Measurements from ENCODE around the gene COL15A1. TPM values are rescaled to one million over a fixed set of nuclear protein-coding genes. Genes with fewer than 3 reads are reported as not detected.

Gene COL15A1
- total and polyA plus RNA-seq, 2 of the 8 experiments (the other 6 are each of a cell fraction or from before 2014, with no cell fraction given), result 0.12 to 0.15 TPM

GRCh38 chr9:99026956-99027298 is 83.2 kb downstream of the COL15A1 start:
- DNase-seq (ENCODE audit: low read depth in 1 of 2, low spot score in 2 of 2) (no peak), FAIRE-seq (no peak)
- Histone ChIP-seq H3K79me2 (ENCODE audit: control insufficient read depth in 1 of 2, insufficient read depth in 2 of 2, low read length in 2 of 2) (no peaks in the 10 kb centered on the region), H3K18ac (ENCODE audit: extremely low read depth, low read length) (no peak overlapping the region), H3K4me1 (replicated peaks in 1 of 4; ENCODE audit: control insufficient read depth in 3 of 4, insufficient read depth in 4 of 4, low read length in 3 of 4) (no peaks in the 10 kb centered on the region), H3K27ac (ENCODE audit: low read depth, low read length) (no peak overlapping the region), H2BK120ac (replicated peaks; ENCODE audit: low read depth, low read length) (no peak overlapping the region), H3K4me3 (ENCODE audit: extremely low read depth in 1 of 4, insufficient read depth in 2 of 4, low read depth in 3 of 4, low read length in 4 of 4) (no peak overlapping the region), H2BK5ac (ENCODE audit: low read depth, low read length) (no peak overlapping the region), H4K91ac (replicated peaks; ENCODE audit: insufficient read length, low read length) (no peak overlapping the region), H3K4ac (replicated peaks; ENCODE audit: insufficient read length, low read depth, low read length) (no peak overlapping the region), H3K23ac (ENCODE audit: insufficient read length) (no peak overlapping the region), H3K14ac (ENCODE audit: insufficient read length) (no peak overlapping the region), H3K56ac (replicated peaks; ENCODE audit: insufficient read length, low read depth, low read length) (no peak overlapping the region), H2BK15ac (ENCODE audit: low read length) (no peak overlapping the region), H2BK20ac (ENCODE audit: low read length) (no peak overlapping the region), H2BK12ac (ENCODE audit: low read depth, low read length) (no peak overlapping the region), H2AFZ (ENCODE audit: low read length) (no peak overlapping the region), H3K36me3 (ENCODE audit: control insufficient read depth in 2 of 4, insufficient read depth in 4 of 4, low read length in 3 of 4) (no peaks in the 10 kb centered on the region), H4K8ac (ENCODE audit: extremely low read depth, insufficient read depth, low read length) (no peak overlapping the region), H3K9ac (replicated peaks in 1 of 4; ENCODE audit: extremely low read depth in 1 of 4, low read depth in 3 of 4, low read length in 3 of 4) (no peak overlapping the region), H3K23me2 (ENCODE audit: low read depth, low read length) (no peaks in the 10 kb centered on the region), H3K9me3 (ENCODE audit: insufficient read depth in 2 of 2, low read depth in 1 of 2, low read length in 1 of 2) (no peaks in the 10 kb centered on the region), H3K4me2 (ENCODE audit: insufficient read depth in 1 of 2, low read depth in 2 of 2, low read length in 2 of 2) (no peak overlapping the region), H3K79me1 (ENCODE audit: low read depth, low read length) (0 out of 2 replicates have a peak, but pooled peaks cover 2% of the 10 kb centered on the region), H2AK5ac (ENCODE audit: low read depth, low read length) (no peak overlapping the region), H3K27me3 (replicated peaks in 1 of 4; ENCODE audit: control insufficient read depth in 3 of 4, extremely low read depth in 1 of 4, insufficient read depth in 3 of 4, low read length in 3 of 4) (no peaks in the 10 kb centered on the region), H4K5ac (ENCODE audit: insufficient read length, low read depth, low read length) (no peak overlapping the region), H4K20me1 (replicated peaks in 1 of 2; ENCODE audit: control insufficient read depth in 1 of 2, insufficient read depth in 2 of 2, low read length in 2 of 2) (no peaks in the 10 kb centered on the region)
- ChIA-PET POLR2A (ENCODE audit: partially characterized antibody) (no interaction called here), CTCF (ENCODE audit: partially characterized antibody) (interaction anchor here (0.8 to 3.0 kb wide), 15 partner anchors 9 to 112 kb away, joined by 3 to 13 read pairs (median 4); no protein-coding TSS in a partner anchor)
- 81% methylated on average over 3 of the region's 3 CpGs; no CpG with 5 or more reads in 1 of the 2 experiments for WGBS, 2 experiments (ENCODE audit: extremely low coverage in 1 of 2, insufficient coverage in 1 of 2, insufficient read length in 1 of 2, insufficient replicate concordance in 2 of 2, low coverage in 1 of 2, low lambda C conversion rate in 2 of 2, missing lambda C conversion rate in 1 of 2)
- TF ChIP-seq TBP (IDR thresholded peaks at IDR 0.05; ENCODE audit: low read depth, low read length) (no peak), SP1 (IDR thresholded peaks at IDR 0.05; ENCODE audit: low read depth, low read length) (no peak), CTCF (IDR thresholded peaks at IDR 0.05; ENCODE audit: control extremely low read depth in 1 of 3, insufficient read depth in 1 of 3, low read depth in 1 of 3, low read length in 3 of 3) (peak in 2 of 3 experiments; percentile 3 to 5; a peak in 1 of 4 replicates), CREB1 (IDR thresholded peaks at IDR 0.05) (no peak)

Measured in H1 (cell line).